ENCODE data around the gene ASXL2.
"Not testable (repeated sequence)": the region's sequence is repeated elsewhere in the genome, so short reads cannot be mapped to it uniquely, and the experiment has no call there.

The ASXL2 gene

GRCh38 chr2:25833566-25833965, 44.7 kb downstream of the ASXL2 start:
- DNase-seq (ENCODE audit: low spot score), result no peak
- H3K36me3 ChIP-seq (ENCODE audit: low read depth), result peaks cover 22% of the 10 kb centered on the region
- H3K9me3 ChIP-seq (ENCODE audit: severe bottlenecking), result peaks cover 8% of the 10 kb centered on the region
- H3K27ac ChIP-seq (ENCODE audit: poor library complexity, severe bottlenecking), result no peak overlapping the region
- no peaks in the 10 kb centered on the region for H3K4me1 ChIP-seq (ENCODE audit: insufficient read depth, poor library complexity, severe bottlenecking)
- no peaks in the 10 kb centered on the region for H3K27me3 ChIP-seq (ENCODE audit: insufficient read depth, poor library complexity, severe bottlenecking)
- ATAC-seq (ENCODE audit: low read depth), result no peak
- TF ChIP-seq CTCF (IDR thresholded peaks at IDR 0.05; ENCODE audit: poor library complexity, severe bottlenecking), result no peak
- no peak overlapping the region for H3K4me3 ChIP-seq (ENCODE audit: severe bottlenecking)

GRCh38 chr2:25832897-25833296, 45.4 kb downstream of the ASXL2 start:
- Histone ChIP-seq H3K36me3 (ENCODE audit: low read depth) (peaks cover 22% of the 10 kb centered on the region), H3K27me3 (ENCODE audit: insufficient read depth, poor library complexity, severe bottlenecking) (no peaks in the 10 kb centered on the region), H3K9me3 (ENCODE audit: severe bottlenecking) (peaks cover 8% of the 10 kb centered on the region), H3K4me1 (ENCODE audit: insufficient read depth, poor library complexity, severe bottlenecking) (no peaks in the 10 kb centered on the region), H3K27ac (ENCODE audit: poor library complexity, severe bottlenecking) (no peak overlapping the region), H3K4me3 (ENCODE audit: severe bottlenecking) (no peak overlapping the region)
- TF ChIP-seq CTCF (IDR thresholded peaks at IDR 0.05; ENCODE audit: poor library complexity, severe bottlenecking), result no peak
- ATAC-seq (ENCODE audit: low read depth) (no peak), DNase-seq (ENCODE audit: low spot score) (no peak)

GRCh38 chr2:25831746-25832449, 46.4 kb downstream of the ASXL2 start:
- H3K4me3 ChIP-seq (ENCODE audit: severe bottlenecking), result no peak overlapping the region
- peaks cover 8% of the 10 kb centered on the region for H3K9me3 ChIP-seq (ENCODE audit: severe bottlenecking)
- H3K27ac ChIP-seq (ENCODE audit: poor library complexity, severe bottlenecking), result no peak overlapping the region
- no peaks in the 10 kb centered on the region for H3K27me3 ChIP-seq (ENCODE audit: insufficient read depth, poor library complexity, severe bottlenecking)
- H3K36me3 ChIP-seq (ENCODE audit: low read depth), result peaks cover 22% of the 10 kb centered on the region
- DNase-seq (ENCODE audit: low spot score), result no peak
- no peaks in the 10 kb centered on the region for H3K4me1 ChIP-seq (ENCODE audit: insufficient read depth, poor library complexity, severe bottlenecking)
- TF ChIP-seq CTCF (IDR thresholded peaks at IDR 0.05; ENCODE audit: poor library complexity, severe bottlenecking), result no peak
- no peak for ATAC-seq (ENCODE audit: low read depth)

GRCh38 chr2:25829828-25830227, 48.5 kb downstream of the ASXL2 start:
- H3K36me3 ChIP-seq (ENCODE audit: low read depth), result peaks cover 14% of the 10 kb centered on the region
- no peak for TF ChIP-seq CTCF (IDR thresholded peaks at IDR 0.05; ENCODE audit: poor library complexity, severe bottlenecking)
- H3K27ac ChIP-seq (ENCODE audit: poor library complexity, severe bottlenecking), result no peak overlapping the region
- no peaks in the 10 kb centered on the region for H3K4me1 ChIP-seq (ENCODE audit: insufficient read depth, poor library complexity, severe bottlenecking)
- H3K9me3 ChIP-seq (ENCODE audit: severe bottlenecking), result peaks cover 8% of the 10 kb centered on the region
- no peak overlapping the region for H3K4me3 ChIP-seq (ENCODE audit: severe bottlenecking)
- no peaks in the 10 kb centered on the region for H3K27me3 ChIP-seq (ENCODE audit: insufficient read depth, poor library complexity, severe bottlenecking)
- no peak for DNase-seq (ENCODE audit: low spot score)
- no peak for ATAC-seq (ENCODE audit: low read depth)

GRCh38 chr2:25829377-25829704, 48.9 kb downstream of the ASXL2 start:
- Histone ChIP-seq H3K27me3 (ENCODE audit: insufficient read depth, poor library complexity, severe bottlenecking) (no peaks in the 10 kb centered on the region), H3K4me3 (ENCODE audit: severe bottlenecking) (no peak overlapping the region), H3K36me3 (ENCODE audit: low read depth) (peaks cover 14% of the 10 kb centered on the region), H3K9me3 (ENCODE audit: severe bottlenecking) (peaks cover 8% of the 10 kb centered on the region), H3K4me1 (ENCODE audit: insufficient read depth, poor library complexity, severe bottlenecking) (no peaks in the 10 kb centered on the region), H3K27ac (ENCODE audit: poor library complexity, severe bottlenecking) (no peak overlapping the region)
- DNase-seq (ENCODE audit: low spot score) (no peak), ATAC-seq (ENCODE audit: low read depth) (no peak)
- no peak for TF ChIP-seq CTCF (IDR thresholded peaks at IDR 0.05; ENCODE audit: poor library complexity, severe bottlenecking)

- H3K36me3 ChIP-seq (ENCODE audit: low read depth), result peaks cover 14% of the 10 kb centered on the region
- not testable (repeated sequence) for H3K27ac ChIP-seq (ENCODE audit: poor library complexity, severe bottlenecking); H3K4me3 ChIP-seq (ENCODE audit: severe bottlenecking); H3K27me3 ChIP-seq (ENCODE audit: insufficient read depth, poor library complexity, severe bottlenecking); ATAC-seq (ENCODE audit: low read depth); H3K9me3 ChIP-seq (ENCODE audit: severe bottlenecking); DNase-seq (ENCODE audit: low spot score); H3K4me1 ChIP-seq (ENCODE audit: insufficient read depth, poor library complexity, severe bottlenecking)
These were observed 49.5 kb downstream of the ASXL2 start for GRCh38 chr2:25828532-25829376.
